Stimulated activated CD8-positive, alpha-beta memory T cell treated with anti-CD3 and anti-CD28 coated beads, Interleukin-4, amount 100 ng/mL, for 24 hours (primary cell): ENCODE data around the gene PPP6R3.
A peak's percentile ranks its signal among the peaks of the same experiment; 100 is the strongest.
"Not testable (repeated sequence)": the region's sequence is repeated elsewhere in the genome, so short reads cannot be mapped to it uniquely, and the experiment has no call there.

ENCODE experiments used
- DNase-seq: peaks from one replicate; pipeline ENCODE4 v3.0.0-alpha.2; 2020; ENCODE audit warnings: low read depth

PPP6R3 gene

GRCh38 chr11:68436162-68436888, 24.2 kb upstream of the PPP6R3 start:
- DNase-seq: no peak

- DNase-seq: no peak
These were observed 23.3 kb upstream of the PPP6R3 start for GRCh38 chr11:68436985-68437926.

- DNase-seq: no peak
These were observed 22.5 kb upstream of the PPP6R3 start for GRCh38 chr11:68437927-68438657.

GRCh38 chr11:68438658-68439259, 21.8 kb upstream of the PPP6R3 start:
- no peak for DNase-seq

GRCh38 chr11:68439355-68440065, 21.0 kb upstream of the PPP6R3 start:
- no peak for DNase-seq

- DNase-seq: no peak
These were observed 20.3 kb upstream of the PPP6R3 start for GRCh38 chr11:68440224-68440623.

GRCh38 chr11:68441466-68442230, 18.9 kb upstream of the PPP6R3 start:
- no peak for DNase-seq

GRCh38 chr11:68442433-68442832, 18.1 kb upstream of the PPP6R3 start:
- DNase-seq: no peak

- no peak for DNase-seq
These were observed 16.0 kb upstream of the PPP6R3 start for GRCh38 chr11:68444566-68444965.

- no peak for DNase-seq
These were observed 15.0 kb upstream of the PPP6R3 start for GRCh38 chr11:68445531-68446035.

- no peak for DNase-seq
These were observed 14.4 kb upstream of the PPP6R3 start for GRCh38 chr11:68446046-68446725.

- peak; percentile 62 for DNase-seq
These were observed 13.3 kb upstream of the PPP6R3 start for GRCh38 chr11:68447015-68447801.

GRCh38 chr11:68447914-68448313, 12.6 kb upstream of the PPP6R3 start:
- DNase-seq: not testable (repeated sequence)

- DNase-seq: no peak
These were observed 11.9 kb upstream of the PPP6R3 start for GRCh38 chr11:68448604-68449011.

- no peak for DNase-seq
These were observed 10.6 kb upstream of the PPP6R3 start for GRCh38 chr11:68449951-68450350.

- DNase-seq: no peak
These were observed 9.8 kb upstream of the PPP6R3 start for GRCh38 chr11:68450711-68451110.

- no peak for DNase-seq
These were observed 5.8 kb upstream of the PPP6R3 start for GRCh38 chr11:68454767-68455166.

- DNase-seq: no peak
These were observed 5.1 kb upstream of the PPP6R3 start for GRCh38 chr11:68455485-68455884.
